Endothelial cell (in vitro differentiated cells): ENCODE measurements around the gene TTLL8. TPM values are rescaled to one million over a fixed set of nuclear protein-coding genes. Genes with fewer than 3 reads are reported as not detected.
A peak's percentile ranks its signal among the peaks of the same experiment; 100 is the strongest.
"Not testable (repeated sequence)": the region's sequence is repeated elsewhere in the genome, so short reads cannot be mapped to it uniquely, and the experiment has no call there.

ENCODE experiments used
- DNase-seq: peaks from one replicate; pipeline ENCODE4 v3.0.0; 2021; ENCODE audit warnings: low spot score
- H3K27ac Mint-ChIP-seq: one replicate; pipeline ENCODE4 v1.8.0; 2021; ENCODE audit warnings: mixed read lengths, inconsistent platforms; ENCODE audit not compliant: unreplicated experiment
- H3K27me3 Mint-ChIP-seq: one replicate; pipeline ENCODE4 v1.8.0; 2021; ENCODE audit warnings: mild to moderate bottlenecking, moderate library complexity, mixed read lengths, inconsistent platforms; ENCODE audit not compliant: unreplicated experiment
- H3K36me3 Mint-ChIP-seq: one replicate; pipeline ENCODE4 v1.8.0; 2021; ENCODE audit warnings: mild to moderate bottlenecking, low read depth, mixed read lengths, inconsistent platforms; ENCODE audit not compliant: unreplicated experiment
- H3K4me1 Mint-ChIP-seq: one replicate; pipeline ENCODE4 v1.8.0; 2021; ENCODE audit warnings: mild to moderate bottlenecking, mixed read lengths, inconsistent platforms; ENCODE audit not compliant: unreplicated experiment
- H3K4me3 Mint-ChIP-seq: one replicate; pipeline ENCODE4 v1.8.0; 2021; ENCODE audit warnings: mild to moderate bottlenecking, mixed read lengths, inconsistent platforms; ENCODE audit not compliant: unreplicated experiment
- H3K9me3 Mint-ChIP-seq: one replicate; pipeline ENCODE4 v1.8.0; 2021; ENCODE audit warnings: mixed read lengths, inconsistent platforms; ENCODE audit not compliant: unreplicated experiment
- CTCF ChIP-seq: fragments of 200-600 bp; sonication (generic); IDR thresholded peaks from one replicate; pipeline ENCODE4 v1.5.0; 2021; ENCODE audit warnings: antibody characterized with exemption; ENCODE audit not compliant: unreplicated experiment
- total RNA-seq: library from RNA; stranded (reverse); fragmentation: NEBNext Ultra II Directional; extraction: Animal tissue kit (Norgen Biotek cat#: 25700); gene quantifications from one replicate; pipeline ENCODE4 v1.2.1, GENCODE V29; 2021; ENCODE audit not compliant: unreplicated experiment

TTLL8 gene
- total RNA-seq, 1 donor from 2014 or later: not detected

GRCh38 chr22:49983148-49984042 lies 74.7 kb downstream of the TTLL8 start:
- peaks cover 3% of the 10 kb centered on the region for H3K4me1 Mint-ChIP-seq
- H3K36me3 Mint-ChIP-seq: peaks cover 8% of the 10 kb centered on the region
- peak; percentile 68 for TF ChIP-seq CTCF
- DNase-seq: no peak
- H3K27me3 Mint-ChIP-seq: peaks cover 10% of the 10 kb centered on the region
- no peak overlapping the region for H3K27ac Mint-ChIP-seq
- no peak overlapping the region for H3K4me3 Mint-ChIP-seq
- peaks cover 8% of the 10 kb centered on the region for H3K9me3 Mint-ChIP-seq

DNA sequence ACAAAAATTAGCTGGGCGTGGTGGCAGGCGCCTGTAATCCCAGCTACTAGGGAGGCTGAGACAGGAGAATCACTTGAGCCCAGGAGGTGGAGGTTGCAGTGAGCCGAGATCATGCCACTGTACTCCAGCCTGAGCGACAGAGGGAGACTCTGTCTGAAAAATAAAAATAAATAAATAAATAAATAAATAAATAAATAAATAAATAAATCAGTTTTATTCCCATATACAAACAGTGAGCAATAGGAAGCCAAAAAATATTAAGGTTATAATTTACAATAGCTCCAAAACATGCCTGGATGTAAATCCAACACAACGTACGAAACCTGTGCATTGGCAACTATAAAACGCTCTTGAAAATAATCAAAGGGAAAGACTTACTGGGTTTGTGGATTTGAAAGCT lies 76.3 kb downstream of the TTLL8 start:
- H3K4me1 Mint-ChIP-seq, DNase-seq, H3K4me3 Mint-ChIP-seq, H3K9me3 Mint-ChIP-seq, H3K27ac Mint-ChIP-seq, H3K36me3 Mint-ChIP-seq: not testable (repeated sequence)
- H3K27me3 Mint-ChIP-seq: peaks cover 11% of the 10 kb centered on the region

DNA sequence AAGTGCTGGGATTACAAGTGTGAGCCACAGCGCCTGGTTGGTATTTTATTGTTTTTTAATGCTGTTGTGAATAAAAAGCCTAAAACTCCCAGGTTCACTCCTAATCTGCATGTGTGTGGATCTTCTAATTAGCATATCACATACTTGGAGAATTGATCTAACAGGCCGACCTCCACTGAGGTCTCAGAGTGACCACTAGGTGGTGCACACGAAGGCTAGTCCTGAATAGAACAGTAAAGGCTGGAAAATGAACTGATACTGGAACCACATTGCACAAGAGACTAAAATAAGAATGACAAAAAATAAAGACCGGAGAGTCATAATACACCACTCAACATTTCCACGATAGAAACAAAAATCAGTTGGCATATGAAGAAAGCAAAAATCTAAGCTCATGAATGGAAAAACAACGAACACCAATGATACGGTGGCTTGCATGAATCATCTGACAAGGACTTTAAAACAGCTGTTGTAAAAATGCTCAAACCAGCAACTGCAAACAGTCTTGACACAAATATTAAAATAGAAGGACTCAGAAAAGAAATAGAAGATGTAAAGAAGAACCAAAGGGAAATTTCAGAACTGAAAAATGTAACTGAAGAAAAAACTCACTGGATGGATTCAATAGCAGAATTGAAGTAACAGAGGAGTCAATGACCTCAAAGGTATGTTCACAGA lies 78.4 kb downstream of the TTLL8 start:
- Mint-ChIP-seq H3K4me1 (peaks cover 14% of the 10 kb centered on the region), H3K27ac (no peak overlapping the region), H3K27me3 (peaks cover 14% of the 10 kb centered on the region), H3K4me3 (no peak overlapping the region), H3K9me3 (peaks cover 8% of the 10 kb centered on the region), H3K36me3 (peaks cover 12% of the 10 kb centered on the region)
- peak; percentile 76 for TF ChIP-seq CTCF
- peak; percentile 34 for DNase-seq

DNA sequence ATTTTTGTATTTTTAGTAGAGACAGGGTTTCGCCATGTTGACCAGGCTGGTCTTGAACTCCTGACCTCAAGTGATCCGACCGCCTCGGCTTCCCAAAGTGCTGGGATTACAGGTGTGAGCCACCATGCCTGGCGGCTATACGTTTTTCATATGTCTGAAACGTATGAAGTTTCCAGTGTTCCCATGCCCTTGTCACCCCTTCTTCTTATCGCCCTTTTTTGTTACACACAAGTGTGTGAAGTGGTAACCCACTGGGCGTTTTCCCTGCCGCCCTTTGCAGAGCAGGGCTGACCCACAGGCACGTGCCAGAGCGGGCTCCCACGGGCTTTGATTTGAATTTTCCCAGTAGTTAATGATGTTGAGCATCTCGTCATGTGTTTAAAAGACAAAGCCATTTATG lies 80.5 kb downstream of the TTLL8 start:
- H3K27me3 Mint-ChIP-seq: peaks cover 8% of the 10 kb centered on the region
- no peak overlapping the region for H3K27ac Mint-ChIP-seq
- no peak for DNase-seq
- peaks cover 12% of the 10 kb centered on the region for H3K4me1 Mint-ChIP-seq
- H3K9me3 Mint-ChIP-seq: peaks cover 8% of the 10 kb centered on the region
- no peak overlapping the region for H3K4me3 Mint-ChIP-seq
- TF ChIP-seq CTCF: no peak
- H3K36me3 Mint-ChIP-seq: peaks cover 7% of the 10 kb centered on the region

DNA sequence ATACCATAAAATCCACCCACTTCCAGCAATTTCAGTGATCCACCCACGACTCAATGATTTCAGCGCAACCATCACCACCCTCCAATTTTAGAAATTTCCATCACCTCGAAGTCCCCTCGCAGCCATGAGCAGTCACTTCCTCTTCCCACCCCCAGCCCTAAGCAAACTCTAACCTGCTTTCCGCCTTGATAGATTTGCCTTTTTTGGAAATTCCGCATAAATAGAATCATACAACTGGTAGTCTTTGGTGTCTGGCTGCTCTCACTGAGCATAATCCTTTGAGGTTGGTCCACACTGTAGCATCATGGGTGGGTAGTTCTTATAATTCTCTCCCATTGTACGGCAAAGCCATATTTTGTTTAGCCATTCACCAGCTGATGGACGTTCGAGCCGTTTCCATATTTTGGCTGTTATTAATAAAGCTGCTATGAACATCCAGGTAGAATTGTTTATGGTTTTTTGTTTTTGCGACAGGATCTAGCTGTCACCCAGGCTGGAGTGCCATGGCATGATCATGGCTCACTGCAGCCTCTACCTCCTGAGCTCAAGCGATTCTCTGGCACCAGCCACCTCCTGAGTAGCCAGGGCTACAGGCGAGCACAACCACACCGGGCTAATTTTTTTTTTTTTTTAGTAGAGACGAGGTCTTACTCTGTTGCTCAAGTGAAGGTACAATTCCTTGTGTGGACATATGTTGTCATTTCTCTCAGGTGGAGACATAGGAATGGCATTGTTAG lies 81.5 kb downstream of the TTLL8 start:
- TF ChIP-seq CTCF: no peak
- Mint-ChIP-seq H3K27me3 (peaks cover 8% of the 10 kb centered on the region), H3K4me1 (peaks cover 12% of the 10 kb centered on the region), H3K4me3 (no peak overlapping the region), H3K27ac (no peak overlapping the region), H3K9me3 (peaks cover 8% of the 10 kb centered on the region), H3K36me3 (peaks cover 4% of the 10 kb centered on the region)
- DNase-seq: no peak
